Astrocyte of the cerebellum (primary cell): ENCODE measurements around the gene POFUT1.

ENCODE experiments used
- DNase-seq: peaks from one replicate; pipeline ENCODE4 v3.0.0-alpha.2; 2011; ENCODE audit warnings: low read depth
- H3K4me3 ChIP-seq: 2 replicates; pipeline ENCODE4 v1.5.1; 2011; ENCODE audit warnings: mild to moderate bottlenecking, low read depth, low read length, moderate library complexity
- in situ Hi-C: cut with HindIII; loops from 2 replicates; pipeline ENCODE4 v1.10.0; 2017; ENCODE audit warnings: low sequenced_read_pairs
- TF ChIP-seq, protein P1 (sequence below): IDR thresholded peaks from 2 replicates; pipeline ENCODE4 v1.5.1; 2012; ENCODE audit warnings: low read length, low read depth, moderate library complexity, mild to moderate bottlenecking; ENCODE audit errors: missing control alignments

The POFUT1 gene

GRCh38 chr20:32234135-32234808 is 26.6 kb downstream of the POFUT1 start:
- no peak overlapping the region for H3K4me3 ChIP-seq
- in situ Hi-C loops, result no loop called here
- DNase-seq, result no peak
- TF ChIP-seq, protein P1, sequence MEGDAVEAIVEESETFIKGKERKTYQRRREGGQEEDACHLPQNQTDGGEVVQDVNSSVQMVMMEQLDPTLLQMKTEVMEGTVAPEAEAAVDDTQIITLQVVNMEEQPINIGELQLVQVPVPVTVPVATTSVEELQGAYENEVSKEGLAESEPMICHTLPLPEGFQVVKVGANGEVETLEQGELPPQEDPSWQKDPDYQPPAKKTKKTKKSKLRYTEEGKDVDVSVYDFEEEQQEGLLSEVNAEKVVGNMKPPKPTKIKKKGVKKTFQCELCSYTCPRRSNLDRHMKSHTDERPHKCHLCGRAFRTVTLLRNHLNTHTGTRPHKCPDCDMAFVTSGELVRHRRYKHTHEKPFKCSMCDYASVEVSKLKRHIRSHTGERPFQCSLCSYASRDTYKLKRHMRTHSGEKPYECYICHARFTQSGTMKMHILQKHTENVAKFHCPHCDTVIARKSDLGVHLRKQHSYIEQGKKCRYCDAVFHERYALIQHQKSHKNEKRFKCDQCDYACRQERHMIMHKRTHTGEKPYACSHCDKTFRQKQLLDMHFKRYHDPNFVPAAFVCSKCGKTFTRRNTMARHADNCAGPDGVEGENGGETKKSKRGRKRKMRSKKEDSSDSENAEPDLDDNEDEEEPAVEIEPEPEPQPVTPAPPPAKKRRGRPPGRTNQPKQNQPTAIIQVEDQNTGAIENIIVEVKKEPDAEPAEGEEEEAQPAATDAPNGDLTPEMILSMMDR, result no peak

- DNase-seq, result no peak
- H3K4me3 ChIP-seq, result no peak overlapping the region
- TF ChIP-seq, protein P1, result no peak
- in situ Hi-C loops, result no loop called here
Measured at GRCh38 chr20:32235331-32236047, 27.8 kb downstream of the POFUT1 start.

GRCh38 chr20:32236048-32236533 is 28.4 kb downstream of the POFUT1 start:
- H3K4me3 ChIP-seq, result no peak overlapping the region
- TF ChIP-seq, protein P1, result no peak
- DNase-seq, result no peak
- in situ Hi-C loops, result no loop called here

DNA sequence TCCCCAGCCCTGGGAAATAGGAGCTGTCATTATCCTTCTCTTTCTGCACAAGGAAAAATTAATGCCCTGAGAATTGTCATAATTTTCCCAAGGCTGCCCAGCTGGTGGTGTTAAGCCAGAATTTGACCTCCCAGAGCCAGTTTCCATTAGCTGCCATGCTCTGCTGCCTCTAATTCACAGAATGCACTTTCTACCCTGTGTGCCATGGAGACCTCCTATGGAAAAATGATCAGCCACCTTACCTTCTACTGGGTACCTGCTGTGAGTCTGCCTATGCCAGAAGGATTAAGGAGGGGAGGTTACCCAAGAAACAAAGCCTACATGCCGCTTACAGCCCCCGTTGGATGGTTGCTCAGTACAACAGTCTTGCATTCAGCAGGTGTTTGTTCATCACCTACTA is 29.1 kb downstream of the POFUT1 start:
- no peak for DNase-seq
- TF ChIP-seq, protein P1, result no peak
- no peak overlapping the region for H3K4me3 ChIP-seq
- in situ Hi-C loops, result no loop called here

DNA sequence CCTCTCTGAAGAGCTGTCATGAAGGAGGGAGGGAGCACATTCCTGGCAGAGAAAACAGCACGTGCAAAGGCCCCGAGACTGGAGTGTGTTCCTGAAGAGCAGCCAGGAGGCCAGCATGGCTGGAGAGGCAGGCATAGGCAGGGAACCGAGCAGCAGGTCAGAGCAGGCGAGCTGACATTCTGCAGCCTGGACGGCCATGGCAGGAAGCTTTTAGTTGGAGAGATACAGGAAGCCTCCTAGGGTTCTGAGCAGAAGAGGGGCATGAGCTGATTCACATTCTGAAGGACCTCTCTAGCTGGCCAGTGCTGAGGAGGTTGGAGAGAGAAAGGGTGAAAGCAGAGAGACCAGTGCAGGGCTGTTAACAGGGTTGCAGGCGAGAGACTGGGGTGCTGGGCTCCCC is 29.7 kb downstream of the POFUT1 start:
- TF ChIP-seq, protein P1, result no peak
- DNase-seq, result no peak
- in situ Hi-C loops, result no loop called here
- no peak overlapping the region for H3K4me3 ChIP-seq

- no peak overlapping the region for H3K4me3 ChIP-seq
- TF ChIP-seq, protein P1, result no peak
- no peak for DNase-seq
- in situ Hi-C loops, result no loop called here
Measured at GRCh38 chr20:32238483-32239425, 31.1 kb downstream of the POFUT1 start.
